Smooth muscle cell (in vitro differentiated cells): ENCODE results near the gene PDGFD. TPM values are rescaled to one million over a fixed set of nuclear protein-coding genes. Genes with fewer than 3 reads are reported as not detected.

Source experiments
- DNase-seq: peaks from one replicate; lab custom pipeline; 2025; ENCODE audit not compliant: unreplicated experiment; lab: John Stamatoyannopoulos, UW
- H2AFZ ChIP-seq: fragments of 200-600 bp; sonication (generic); 2 replicates; pipeline ENCODE4 v1.6.0; 2016; ENCODE audit warnings: antibody characterized with exemption, low read depth, mild to moderate bottlenecking
- H3F3A ChIP-seq: fragments of 200-600 bp; sonication (generic); 2 replicates; pipeline ENCODE4 v1.6.0; 2017; ENCODE audit warnings: antibody characterized with exemption, low read depth
- H3K27ac ChIP-seq: fragments of 200-600 bp; sonication (generic); 2 replicates; pipeline ENCODE4 v1.5.1; 2016; ENCODE audit warnings: low read depth, mild to moderate bottlenecking
- H3K27me3 ChIP-seq: fragments of 200-600 bp; sonication (generic); 2 replicates; pipeline ENCODE4 v1.6.1; 2016; ENCODE audit warnings: low read depth, mild to moderate bottlenecking
- H3K36me3 ChIP-seq: fragments of 200-600 bp; sonication (generic); 2 replicates; pipeline ENCODE4 v1.5.1; 2016; ENCODE audit warnings: low read depth
- H3K4me1 ChIP-seq: fragments of 200-600 bp; sonication (generic); 2 replicates; pipeline ENCODE4 v1.5.1; 2016; ENCODE audit warnings: low read depth
- H3K4me2 ChIP-seq: fragments of 200-600 bp; sonication (generic); 2 replicates; pipeline ENCODE4 v1.6.0; 2016; ENCODE audit warnings: mild to moderate bottlenecking
- H3K4me3 ChIP-seq: fragments of 200-600 bp; sonication (generic); 2 replicates; pipeline ENCODE4 v1.5.1; 2016; ENCODE audit warnings: mild to moderate bottlenecking
- H3K79me2 ChIP-seq: fragments of 200-600 bp; sonication (generic); 2 replicates; pipeline ENCODE4 v1.6.0; 2016; ENCODE audit warnings: low read depth, mild to moderate bottlenecking
- H3K9ac ChIP-seq: fragments of 200-600 bp; sonication (generic); 2 replicates; pipeline ENCODE4 v1.6.0; 2016; ENCODE audit warnings: low read depth
- H3K9me3 ChIP-seq: fragments of 200-600 bp; sonication (generic); replicated peaks from 2 replicates; pipeline ENCODE4 v1.5.1; 2016; ENCODE audit warnings: low read depth
- H4K20me1 ChIP-seq: fragments of 200-600 bp; sonication (generic); 2 replicates; pipeline ENCODE4 v1.6.0; 2016; ENCODE audit warnings: low read depth
- WGBS: methylation state at CpG from one replicate; pipeline ENCODE4 v1.1.7; 2016; ENCODE audit warnings: low lambda C conversion rate; 5-methylcytosine and 5-hydroxymethylcytosine counted together
- polyA plus RNA-seq: library from polyadenylated mRNA; unstranded; fragments of >200 nt; fragmentation: Nextera tagmentation; extraction: Ambion mirVana; gene quantifications from 2 replicates; pipeline ENCODE4 v1.2.1, GENCODE V29; 2016
- total RNA-seq: library from RNA; depleted of rRNA; stranded (reverse); fragments of >200 nt; gene quantifications from 2 replicates; pipeline ENCODE4 v1.2.3, GENCODE V29; 2014
- TF ChIP-seq, protein P1 (sequence below): fragments of 200-600 bp; sonication (generic); IDR thresholded peaks from 2 replicates; pipeline ENCODE4 v1.5.1; 2017; ENCODE audit warnings: borderline replicate concordance, mild to moderate bottlenecking, antibody characterized with exemption; ENCODE audit not compliant: insufficient read depth, poor library complexity, severe bottlenecking

PDGFD gene
- total and polyA plus RNA-seq, 2 experiments from 2014 or later, result 1.5 to 10.0 TPM

DNA sequence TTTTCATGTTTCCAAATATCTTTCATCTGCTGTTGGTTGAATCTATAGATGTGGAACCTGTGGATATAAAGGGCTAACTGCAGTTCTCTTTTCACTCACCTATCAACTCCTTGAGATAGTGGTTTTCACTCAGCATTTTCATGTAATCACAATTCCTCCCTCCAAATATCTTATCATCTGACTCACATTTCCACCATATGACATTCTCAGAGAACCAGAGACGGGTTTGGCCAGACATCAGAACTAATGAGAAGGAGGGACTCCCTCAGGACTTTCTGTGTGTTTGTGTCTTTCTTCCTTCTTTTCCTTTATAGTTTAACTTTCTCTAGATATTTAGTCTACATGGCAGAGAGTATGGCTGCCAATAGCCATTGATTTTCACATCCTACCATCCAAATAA, 262.3 kb downstream of the PDGFD start:
- Histone ChIP-seq H3K4me2 (no peak overlapping the region), H3K27ac (no peak overlapping the region), H3F3A (no peaks in the 10 kb centered on the region), H3K27me3 (no peaks in the 10 kb centered on the region), H3K4me3 (no peak overlapping the region), H3K9ac (no peak overlapping the region), H4K20me1 (no peaks in the 10 kb centered on the region), H3K4me1 (no peaks in the 10 kb centered on the region), H3K9me3 (no peaks in the 10 kb centered on the region), H3K79me2 (no peaks in the 10 kb centered on the region), H2AFZ (no peak overlapping the region), H3K36me3 (no peaks in the 10 kb centered on the region)
- TF ChIP-seq, protein P1, sequence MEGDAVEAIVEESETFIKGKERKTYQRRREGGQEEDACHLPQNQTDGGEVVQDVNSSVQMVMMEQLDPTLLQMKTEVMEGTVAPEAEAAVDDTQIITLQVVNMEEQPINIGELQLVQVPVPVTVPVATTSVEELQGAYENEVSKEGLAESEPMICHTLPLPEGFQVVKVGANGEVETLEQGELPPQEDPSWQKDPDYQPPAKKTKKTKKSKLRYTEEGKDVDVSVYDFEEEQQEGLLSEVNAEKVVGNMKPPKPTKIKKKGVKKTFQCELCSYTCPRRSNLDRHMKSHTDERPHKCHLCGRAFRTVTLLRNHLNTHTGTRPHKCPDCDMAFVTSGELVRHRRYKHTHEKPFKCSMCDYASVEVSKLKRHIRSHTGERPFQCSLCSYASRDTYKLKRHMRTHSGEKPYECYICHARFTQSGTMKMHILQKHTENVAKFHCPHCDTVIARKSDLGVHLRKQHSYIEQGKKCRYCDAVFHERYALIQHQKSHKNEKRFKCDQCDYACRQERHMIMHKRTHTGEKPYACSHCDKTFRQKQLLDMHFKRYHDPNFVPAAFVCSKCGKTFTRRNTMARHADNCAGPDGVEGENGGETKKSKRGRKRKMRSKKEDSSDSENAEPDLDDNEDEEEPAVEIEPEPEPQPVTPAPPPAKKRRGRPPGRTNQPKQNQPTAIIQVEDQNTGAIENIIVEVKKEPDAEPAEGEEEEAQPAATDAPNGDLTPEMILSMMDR, result no peak
- 41% methylated on average over 1 of the region's 1 CpG for WGBS
- DNase-seq, result no peak

DNA sequence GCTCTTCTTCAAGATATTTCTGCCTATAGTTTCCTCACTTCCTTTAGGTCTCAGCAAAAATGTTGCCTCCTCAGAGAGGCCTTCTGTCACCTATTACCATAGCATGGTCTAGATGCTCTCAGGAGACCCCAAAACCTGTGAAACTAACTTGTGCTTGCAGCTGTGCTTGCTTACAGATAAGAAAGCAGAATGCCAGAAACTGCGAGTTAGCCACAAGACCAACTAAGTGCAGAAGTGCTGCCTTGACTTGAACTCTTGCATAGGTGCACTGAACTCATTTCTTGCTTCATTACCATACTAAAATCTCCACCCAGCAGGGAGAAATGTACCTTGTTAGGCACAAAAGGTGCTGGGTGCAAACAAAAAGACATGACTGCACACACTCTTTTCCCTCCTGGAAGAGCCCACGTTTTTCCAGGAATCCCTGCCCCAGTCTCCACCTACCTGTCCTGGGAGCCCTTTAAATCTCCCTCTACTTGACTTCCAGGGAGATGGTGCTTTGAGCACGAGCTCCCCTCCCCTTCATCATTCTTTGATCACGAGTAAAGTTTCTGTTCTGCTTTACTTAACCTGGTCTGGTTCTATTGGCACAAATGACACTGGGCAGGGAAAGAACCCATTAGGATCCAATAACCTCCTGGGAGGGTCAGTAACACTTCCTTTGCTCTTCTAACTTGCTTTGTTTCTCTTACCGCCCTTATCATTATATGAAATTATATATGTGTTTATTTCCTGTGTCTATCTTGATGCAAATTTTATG, 265.2 kb downstream of the PDGFD start:
- no peaks in the 10 kb centered on the region for H3K27me3 ChIP-seq
- no peaks in the 10 kb centered on the region for H3K36me3 ChIP-seq
- H3K79me2 ChIP-seq, result no peaks in the 10 kb centered on the region
- H3K9ac ChIP-seq, result no peak overlapping the region
- 78% methylated on average over 5 of the region's 5 CpGs for WGBS
- H3K27ac ChIP-seq, result no peak overlapping the region
- H3K9me3 ChIP-seq, result no peaks in the 10 kb centered on the region
- no peaks in the 10 kb centered on the region for H3K4me1 ChIP-seq
- DNase-seq, result no peak
- TF ChIP-seq, protein P1, result no peak
- no peak overlapping the region for H3K4me2 ChIP-seq
- H4K20me1 ChIP-seq, result no peaks in the 10 kb centered on the region
- no peak overlapping the region for H2AFZ ChIP-seq
- no peaks in the 10 kb centered on the region for H3F3A ChIP-seq
- H3K4me3 ChIP-seq, result no peak overlapping the region

DNA sequence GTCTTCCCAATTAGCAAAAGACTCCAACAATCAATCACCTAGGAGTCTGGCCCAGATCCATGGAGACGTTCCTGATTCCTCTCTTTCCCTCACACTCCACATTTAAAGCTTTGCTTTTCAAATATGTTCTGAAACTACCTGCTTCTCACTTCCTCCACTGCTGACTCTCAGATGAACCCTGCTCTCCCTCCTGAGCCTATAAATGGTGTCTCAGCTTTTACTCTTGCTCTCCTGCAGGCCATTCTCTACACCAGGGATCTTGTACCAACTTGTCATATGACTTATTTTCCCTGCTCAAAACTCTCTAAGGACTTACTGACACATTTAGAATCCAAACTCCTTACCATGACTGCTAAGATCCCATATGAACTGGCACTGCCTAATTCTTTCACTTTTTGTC, 265.9 kb downstream of the PDGFD start:
- H3K4me2 ChIP-seq, result no peak overlapping the region
- no peaks in the 10 kb centered on the region for H4K20me1 ChIP-seq
- no peaks in the 10 kb centered on the region for H3K36me3 ChIP-seq
- no peaks in the 10 kb centered on the region for H3K79me2 ChIP-seq
- H3K4me3 ChIP-seq, result no peak overlapping the region
- no peak overlapping the region for H2AFZ ChIP-seq
- H3K4me1 ChIP-seq, result no peaks in the 10 kb centered on the region
- WGBS, result 63% methylated on average over 1 of the region's 1 CpG
- H3K27me3 ChIP-seq, result no peaks in the 10 kb centered on the region
- TF ChIP-seq, protein P1, result no peak
- H3K9me3 ChIP-seq, result no peaks in the 10 kb centered on the region
- no peak overlapping the region for H3K27ac ChIP-seq
- H3K9ac ChIP-seq, result no peak overlapping the region
- DNase-seq, result no peak
- no peaks in the 10 kb centered on the region for H3F3A ChIP-seq
